Right kidney (tissue), 1 donor: ENCODE measurements around the gene HCFC1R1.

ENCODE experiments used
- DNase-seq: peaks from one replicate; pipeline ENCODE4 v3.0.0-alpha.2; 2016

The HCFC1R1 gene

GRCh38 chr16:3003582-3004270 lies 20.0 kb downstream of the HCFC1R1 start:
- DNase-seq: peak; percentile 83

GRCh38 chr16:3001316-3001715 lies 22.4 kb downstream of the HCFC1R1 start:
- no peak for DNase-seq

GRCh38 chr16:3000540-3000939 lies 23.2 kb downstream of the HCFC1R1 start:
- DNase-seq: no peak

- no peak for DNase-seq
Measured at GRCh38 chr16:2999929-3000328, 23.8 kb downstream of the HCFC1R1 start.

- no peak for DNase-seq
Measured at GRCh38 chr16:2996298-2996697, 27.4 kb downstream of the HCFC1R1 start.

GRCh38 chr16:2992383-2993081 lies 31.2 kb downstream of the HCFC1R1 start:
- no peak for DNase-seq

- no peak for DNase-seq
Measured at GRCh38 chr16:2991566-2992261, 32.0 kb downstream of the HCFC1R1 start.

- DNase-seq: no peak
Measured at GRCh38 chr16:2990891-2991290, 32.9 kb downstream of the HCFC1R1 start.

- DNase-seq: no peak
Measured at GRCh38 chr16:2988590-2989099, 35.1 kb downstream of the HCFC1R1 start.

- DNase-seq: no peak
Measured at GRCh38 chr16:2987833-2988232, 35.9 kb downstream of the HCFC1R1 start.

GRCh38 chr16:2987286-2987685 lies 36.5 kb downstream of the HCFC1R1 start:
- DNase-seq: no peak

GRCh38 chr16:2986623-2987188 lies 37.0 kb downstream of the HCFC1R1 start:
- no peak for DNase-seq

- no peak for DNase-seq
Measured at GRCh38 chr16:2985893-2986355, 37.8 kb downstream of the HCFC1R1 start.

GRCh38 chr16:2985462-2985861 lies 38.3 kb downstream of the HCFC1R1 start:
- DNase-seq: no peak

GRCh38 chr16:2983706-2984136 lies 40.0 kb downstream of the HCFC1R1 start:
- peak; percentile 85 for DNase-seq

GRCh38 chr16:2982402-2982801 lies 41.3 kb downstream of the HCFC1R1 start:
- DNase-seq: no peak

GRCh38 chr16:2981899-2982250 lies 41.9 kb downstream of the HCFC1R1 start:
- DNase-seq: no peak

GRCh38 chr16:2981177-2981898 lies 42.4 kb downstream of the HCFC1R1 start:
- peak; percentile 39 for DNase-seq

- peak; percentile 97 for DNase-seq
Measured at GRCh38 chr16:2980227-2981176, 43.2 kb downstream of the HCFC1R1 start, which contains the start of gene PKMYT1. Gene PKMYT1, minus strand, starts transcription at chr16:2980446. Its CDS starts 789 bp downstream, at chr16:2979657.

- DNase-seq: peak; percentile 21
Measured at GRCh38 chr16:2979669-2980226, 44.0 kb downstream of the HCFC1R1 start.
